H9 (cell line): Measurements from ENCODE around the gene RNF167. TPM values are rescaled to one million over a fixed set of nuclear protein-coding genes. Genes with fewer than 3 reads are reported as not detected.

Source experiments
- DNase-seq: peaks from one replicate; pipeline ENCODE4 v3.0.0-alpha.2; 2017
- H2AFZ ChIP-seq: one replicate; pipeline ENCODE4 v1.6.1; 2013; ENCODE audit warnings: mild to moderate bottlenecking, low read length, control low read depth, moderate library complexity
- H2AK5ac ChIP-seq: 2 replicates; pipeline ENCODE4 v1.6.1; 2013; ENCODE audit warnings: low read length, control low read depth, mixed read lengths; ENCODE audit not compliant: insufficient read length
- H2BK120ac ChIP-seq: one replicate; pipeline ENCODE4 v1.6.1; 2013; ENCODE audit warnings: low read depth, mild to moderate bottlenecking, low read length, control low read depth, inconsistent platforms; ENCODE audit not compliant: poor library complexity, severe bottlenecking
- H2BK12ac ChIP-seq: 2 replicates; pipeline ENCODE4 v1.6.1; 2013; ENCODE audit warnings: low read length, control low read depth, mixed read lengths, low read depth; ENCODE audit not compliant: insufficient read length
- H2BK15ac ChIP-seq: 2 replicates; pipeline ENCODE4 v1.6.1; 2013; ENCODE audit warnings: low read depth, low read length, control low read depth
- H2BK20ac ChIP-seq: one replicate; pipeline ENCODE4 v1.6.1; 2013; ENCODE audit warnings: low read depth, mild to moderate bottlenecking, low read length, control low read depth, inconsistent platforms; ENCODE audit not compliant: poor library complexity, severe bottlenecking
- H2BK5ac ChIP-seq: 2 replicates; pipeline ENCODE4 v1.6.1; 2013; ENCODE audit warnings: low read length, control low read depth, mixed read lengths; ENCODE audit not compliant: insufficient read length
- H3K14ac ChIP-seq: 2 replicates; pipeline ENCODE4 v1.6.1; 2013; ENCODE audit warnings: low read length, control low read depth; ENCODE audit not compliant: insufficient read depth
- H3K18ac ChIP-seq: 2 replicates; pipeline ENCODE4 v1.6.1; 2013; ENCODE audit warnings: low read depth, mild to moderate bottlenecking, mixed read lengths, low read length, control low read depth; ENCODE audit not compliant: insufficient read length
- H3K23ac ChIP-seq: 2 replicates; pipeline ENCODE4 v1.6.1; 2013; ENCODE audit warnings: low read length, control low read depth, mixed read lengths, low read depth; ENCODE audit not compliant: insufficient read length
- H3K23me2 ChIP-seq: 2 replicates; pipeline ENCODE4 v1.6.1; 2013; ENCODE audit warnings: low read depth, mild to moderate bottlenecking, mixed read lengths, low read length, control low read depth; ENCODE audit not compliant: insufficient read length, poor library complexity, severe bottlenecking
- H3K27ac ChIP-seq: 2 replicates; pipeline ENCODE4 v1.5.1; 2013; ENCODE audit warnings: low read length, control low read depth, mixed read lengths, low read depth; ENCODE audit not compliant: insufficient read length
- H3K27me3 ChIP-seq: 2 replicates; pipeline ENCODE4 v1.6.1; 2013; ENCODE audit warnings: low read length, control low read depth, inconsistent platforms; ENCODE audit not compliant: insufficient read depth
- H3K4ac ChIP-seq: 2 replicates; pipeline ENCODE4 v1.6.1; 2013; ENCODE audit warnings: low read depth, mild to moderate bottlenecking, control low read depth, inconsistent platforms, low read length, moderate library complexity
- H3K4me1 ChIP-seq: 2 replicates; pipeline ENCODE4 v1.6.1; 2013; ENCODE audit warnings: low read length, control low read depth, inconsistent platforms; ENCODE audit not compliant: insufficient read depth
- H3K4me2 ChIP-seq: 2 replicates; pipeline ENCODE4 v1.6.1; 2013; ENCODE audit warnings: low read length, control low read depth, mixed read lengths; ENCODE audit not compliant: insufficient read length, insufficient read depth
- H3K56ac ChIP-seq: 2 replicates; pipeline ENCODE4 v1.6.1; 2013; ENCODE audit warnings: low read depth, mild to moderate bottlenecking, mixed read lengths, low read length, control low read depth; ENCODE audit not compliant: insufficient read length
- H3K79me1 ChIP-seq: 2 replicates; pipeline ENCODE4 v1.6.1; 2013; ENCODE audit warnings: low read depth, mild to moderate bottlenecking, moderate library complexity, low read length, control low read depth, inconsistent platforms; ENCODE audit not compliant: insufficient read depth, poor library complexity, severe bottlenecking
- H3K79me2 ChIP-seq: 2 replicates; pipeline ENCODE4 v1.6.1; 2013; ENCODE audit warnings: low read length, control low read depth, inconsistent platforms; ENCODE audit not compliant: insufficient read depth
- H3K9ac ChIP-seq: 2 replicates; pipeline ENCODE4 v1.6.1; 2013; ENCODE audit warnings: low read length, control low read depth, mixed read lengths; ENCODE audit not compliant: insufficient read length; ENCODE audit errors: extremely low read depth
- H3K9me3 ChIP-seq: one replicate; pipeline ENCODE4 v1.6.1; 2013; ENCODE audit warnings: low read depth, low read length, inconsistent platforms; ENCODE audit not compliant: control insufficient read depth
- H3T11ph ChIP-seq: one replicate; pipeline ENCODE4 v1.6.1; 2013; ENCODE audit warnings: mild to moderate bottlenecking, low read length, control low read depth, inconsistent platforms
- H4K20me1 ChIP-seq: one replicate; pipeline ENCODE4 v1.6.1; 2013; ENCODE audit not compliant: control insufficient read depth, insufficient read length, insufficient read depth
- H4K5ac ChIP-seq: 2 replicates; pipeline ENCODE4 v1.6.1; 2013; ENCODE audit warnings: low read depth, mild to moderate bottlenecking, mixed read lengths, low read length, control low read depth; ENCODE audit not compliant: insufficient read length
- H4K8ac ChIP-seq: replicated peaks from 2 replicates; pipeline ENCODE4 v1.6.1; 2013; ENCODE audit warnings: low read length, control low read depth, mixed read lengths, low read depth; ENCODE audit not compliant: insufficient read length
- H4K91ac ChIP-seq: 2 replicates; pipeline ENCODE4 v1.6.1; 2013; ENCODE audit warnings: low read depth, mild to moderate bottlenecking, moderate library complexity, mixed read lengths, low read length, control low read depth; ENCODE audit not compliant: insufficient read length
- H3K27ac Mint-ChIP-seq, 3 experiments: 2 replicates in 2 of 3; 3 replicates in 1 of 3; pipeline ENCODE4 v1.8.0; 2020 to 2021; ENCODE audit warnings: mixed read lengths in 3 of 3, mild to moderate bottlenecking in 1 of 3, moderate library complexity in 1 of 3
- H3K27me3 Mint-ChIP-seq: 2 replicates; pipeline ENCODE4 v1.8.0; 2021; ENCODE audit warnings: low read depth, mild to moderate bottlenecking, moderate library complexity, mixed read lengths
- H3K36me3 Mint-ChIP-seq, 3 experiments: 2 replicates in 2 of 3; 3 replicates in 1 of 3; pipeline ENCODE4 v1.8.0; 2020 to 2021; ENCODE audit warnings: low read depth in 3 of 3, mixed read lengths in 3 of 3; ENCODE audit not compliant: insufficient read depth in 1 of 3
- H3K4me1 Mint-ChIP-seq, 2 experiments: 2 replicates each; pipeline ENCODE4 v1.8.0; 2020; ENCODE audit warnings: mixed read lengths in 2 of 2
- H3K4me3 Mint-ChIP-seq, 2 experiments: 2 replicates in 1 of 2; 3 replicates in 1 of 2; pipeline ENCODE4 v1.8.0; 2020 to 2021; ENCODE audit warnings: mild to moderate bottlenecking in 2 of 2, mixed read lengths in 2 of 2, moderate library complexity in 1 of 2
- H3K9me3 Mint-ChIP-seq, 2 experiments: 2 replicates in 1 of 2; 3 replicates in 1 of 2; pipeline ENCODE4 v1.8.0; 2020; ENCODE audit warnings: mild to moderate bottlenecking in 2 of 2, mixed read lengths in 2 of 2, moderate library complexity in 1 of 2
- CTCF ChIP-seq: fragments of 200-600 bp; sonication (generic); conservative IDR thresholded peaks from 3 replicates; pipeline ENCODE4 v1.8.0; 2021; ENCODE audit warnings: antibody characterized with exemption, mild to moderate bottlenecking
- WGBS: extraction: QIAGEN DNeasy Blood & Tissue Kit; methylation state at CpG from one replicate; pipeline ENCODE4 v1.1.7; 2013; ENCODE audit warnings: missing lambda C conversion rate, low lambda C conversion rate, mixed read lengths; ENCODE audit not compliant: insufficient read length; ENCODE audit errors: extremely low coverage; 5-methylcytosine and 5-hydroxymethylcytosine counted together
- total RNA-seq: library from RNA; stranded (reverse); gene quantifications from 2 replicates; pipeline ENCODE4 v1.2.1, GENCODE V29; 2021

The RNF167 gene
- total RNA-seq, 1 experiment from 2014 or later, result 134 TPM

- H2BK20ac ChIP-seq, result no peak overlapping the region
- no peak overlapping the region for H2BK120ac ChIP-seq
- no peak overlapping the region for H2BK5ac ChIP-seq
- H4K8ac ChIP-seq, result no peak overlapping the region
- Mint-ChIP-seq H3K4me1 (peaks cover 17 to 18% of the 10 kb centered on the region in 2 experiments), H3K4me3 (0 out of 5 replicates have a peak overlapping the region, but pooled peaks of 1 of the 2 experiments have one; percentile 5), H3K9me3 (peaks cover 5 to 12% of the 10 kb centered on the region in 2 experiments; a peak in 4 of 5 replicates), H3K36me3 (peaks cover 16 to 39% (median 32%) of the 10 kb centered on the region in 3 experiments), H3K27me3 (no peaks in the 10 kb centered on the region; the same call in 1 of the 2 replicates), H3K27ac (peak overlapping the region in 1 of 3 experiments; percentile 18; a peak in 3 of 7 replicates)
- no peak overlapping the region for H3K4ac ChIP-seq
- H3T11ph ChIP-seq, result no peak overlapping the region
- H3K18ac ChIP-seq, result no peak overlapping the region
- H4K20me1 ChIP-seq, result no peaks in the 10 kb centered on the region
- H2BK12ac ChIP-seq, result no peak overlapping the region
- no peak for DNase-seq
- H3K79me1 ChIP-seq, result peaks cover 2% of the 10 kb centered on the region
- TF ChIP-seq CTCF, result no peak
- H3K4me1 ChIP-seq, result peaks cover 3% of the 10 kb centered on the region; the same call in 1 of the 2 replicates
- no peak overlapping the region for H2AFZ ChIP-seq
- no peak overlapping the region for H3K27ac ChIP-seq
- H3K4me2 ChIP-seq, result no peak overlapping the region
- H4K91ac ChIP-seq, result no peak overlapping the region
- H3K9ac ChIP-seq, result no peak overlapping the region
- no CpG with 5 or more reads among the region's 9 CpGs for WGBS
- no peak overlapping the region for H2BK15ac ChIP-seq
- H3K27me3 ChIP-seq, result no peaks in the 10 kb centered on the region
- no peaks in the 10 kb centered on the region for H3K23me2 ChIP-seq
- H3K9me3 ChIP-seq, result no peaks in the 10 kb centered on the region
- H2AK5ac ChIP-seq, result no peak overlapping the region
- H3K14ac ChIP-seq, result no peak overlapping the region
- H3K23ac ChIP-seq, result no peak overlapping the region
- H4K5ac ChIP-seq, result no peak overlapping the region
- no peaks in the 10 kb centered on the region; the same call in 1 of the 2 replicates for H3K79me2 ChIP-seq
- no peak overlapping the region for H3K56ac ChIP-seq
Measured at GRCh38 chr17:4960279-4960922, 20.3 kb downstream of the RNF167 start.
